ENCODE results near the gene SS18. TPM values are rescaled to one million over a fixed set of nuclear protein-coding genes. Genes with fewer than 3 reads are reported as not detected.

The SS18 gene
- total RNA-seq, 1 donor: 139 TPM

GRCh38 chr18:26008619-26009018 is 81.8 kb downstream of the SS18 start:
- no peak for DNase-seq (ENCODE audit: low read depth)
- TF ChIP-seq, protein P1, sequence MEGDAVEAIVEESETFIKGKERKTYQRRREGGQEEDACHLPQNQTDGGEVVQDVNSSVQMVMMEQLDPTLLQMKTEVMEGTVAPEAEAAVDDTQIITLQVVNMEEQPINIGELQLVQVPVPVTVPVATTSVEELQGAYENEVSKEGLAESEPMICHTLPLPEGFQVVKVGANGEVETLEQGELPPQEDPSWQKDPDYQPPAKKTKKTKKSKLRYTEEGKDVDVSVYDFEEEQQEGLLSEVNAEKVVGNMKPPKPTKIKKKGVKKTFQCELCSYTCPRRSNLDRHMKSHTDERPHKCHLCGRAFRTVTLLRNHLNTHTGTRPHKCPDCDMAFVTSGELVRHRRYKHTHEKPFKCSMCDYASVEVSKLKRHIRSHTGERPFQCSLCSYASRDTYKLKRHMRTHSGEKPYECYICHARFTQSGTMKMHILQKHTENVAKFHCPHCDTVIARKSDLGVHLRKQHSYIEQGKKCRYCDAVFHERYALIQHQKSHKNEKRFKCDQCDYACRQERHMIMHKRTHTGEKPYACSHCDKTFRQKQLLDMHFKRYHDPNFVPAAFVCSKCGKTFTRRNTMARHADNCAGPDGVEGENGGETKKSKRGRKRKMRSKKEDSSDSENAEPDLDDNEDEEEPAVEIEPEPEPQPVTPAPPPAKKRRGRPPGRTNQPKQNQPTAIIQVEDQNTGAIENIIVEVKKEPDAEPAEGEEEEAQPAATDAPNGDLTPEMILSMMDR (IDR thresholded peaks at IDR 0.05; ENCODE audit: insufficient read depth, low read depth, low read length): no peak
- H3K4me3 ChIP-seq (ENCODE audit: low read depth, low read length): no peak overlapping the region

- no peak overlapping the region for H3K4me3 ChIP-seq (ENCODE audit: low read depth, low read length)
- TF ChIP-seq, protein P1 (IDR thresholded peaks at IDR 0.05; ENCODE audit: insufficient read depth, low read depth, low read length): no peak
Measured at GRCh38 chr18:26008096-26008495, 82.3 kb downstream of the SS18 start.

DNA sequence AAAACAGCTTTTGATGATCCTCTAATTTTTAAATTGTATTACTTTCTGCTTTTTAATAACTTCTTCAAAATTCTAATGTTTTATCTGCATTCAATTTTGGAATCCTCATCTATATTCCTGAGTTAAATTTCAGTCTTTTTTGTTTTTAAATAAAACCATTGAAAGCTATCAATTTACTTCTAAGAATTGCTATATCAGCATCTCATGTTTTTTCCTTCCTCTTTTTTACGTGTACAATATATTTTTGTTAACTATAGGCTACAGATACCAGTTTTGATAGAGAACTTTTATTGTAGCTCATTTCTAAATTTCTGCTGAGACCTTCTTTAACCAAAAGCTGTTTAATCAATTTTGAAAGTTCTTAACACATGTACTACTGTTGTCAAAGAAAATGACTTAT is 84.5 kb downstream of the SS18 start:
- TF ChIP-seq, protein P1 (IDR thresholded peaks at IDR 0.05; ENCODE audit: insufficient read depth, low read depth, low read length): no peak
- no peak for DNase-seq (ENCODE audit: low read depth)
- no peak overlapping the region for H3K4me3 ChIP-seq (ENCODE audit: low read depth, low read length)

More at GRCh38 chr18:26008096-26008495, 82.3 kb downstream of the SS18 start:
- no peak for DNase-seq (ENCODE audit: low read depth)

- no peak overlapping the region for H3K4me3 ChIP-seq (ENCODE audit: low read depth, low read length)
- TF ChIP-seq, protein P1 (IDR thresholded peaks at IDR 0.05; ENCODE audit: insufficient read depth, low read depth, low read length): no peak
- no peak for DNase-seq (ENCODE audit: low read depth)
Measured at GRCh38 chr18:26004832-26005231, 85.6 kb downstream of the SS18 start.

DNA sequence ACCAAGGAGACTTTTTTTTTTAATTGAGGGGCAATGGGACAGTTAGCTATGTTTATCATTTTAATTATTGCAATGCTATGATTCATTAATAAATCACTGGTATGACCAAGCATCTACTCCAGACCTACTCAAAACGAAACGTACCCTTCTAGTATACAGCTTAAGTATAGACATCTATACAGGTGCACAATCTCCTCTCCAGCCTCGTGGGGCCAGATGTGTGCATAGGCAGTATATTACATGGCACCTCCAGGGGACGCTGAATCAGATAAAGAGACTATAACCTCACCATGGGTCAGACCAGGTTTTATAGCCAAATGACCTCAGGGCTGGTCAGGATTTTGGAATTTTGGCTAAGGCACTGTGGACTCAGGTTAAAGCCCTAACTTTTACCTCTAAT is 86.6 kb downstream of the SS18 start:
- no peak overlapping the region for H3K4me3 ChIP-seq (ENCODE audit: low read depth, low read length)
- no peak for DNase-seq (ENCODE audit: low read depth)
- TF ChIP-seq, protein P1 (IDR thresholded peaks at IDR 0.05; ENCODE audit: insufficient read depth, low read depth, low read length): no peak

DNA sequence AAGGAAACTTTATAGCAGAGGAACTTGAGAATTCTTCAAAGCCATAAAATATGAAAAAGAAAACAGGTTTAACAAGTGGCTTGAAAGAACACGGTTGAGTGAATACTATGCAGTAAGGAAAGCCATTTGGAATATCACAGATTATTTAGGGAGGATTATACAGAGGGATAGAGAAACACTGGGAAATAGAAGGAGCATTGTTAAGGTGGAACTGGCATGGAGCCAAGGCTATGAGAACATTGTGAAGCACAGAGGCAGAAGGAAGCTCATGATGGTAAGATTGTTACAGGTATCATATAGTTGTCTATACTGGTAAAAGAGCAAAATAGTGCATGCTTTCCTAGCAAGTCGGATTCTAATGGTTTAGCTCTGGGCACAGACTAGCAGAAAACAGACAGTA is 87.1 kb downstream of the SS18 start:
- TF ChIP-seq, protein P1 (IDR thresholded peaks at IDR 0.05; ENCODE audit: insufficient read depth, low read depth, low read length): no peak
- no peak overlapping the region for H3K4me3 ChIP-seq (ENCODE audit: low read depth, low read length)
- no peak for DNase-seq (ENCODE audit: low read depth)

GRCh38 chr18:26002375-26002910 is 88.0 kb downstream of the SS18 start:
- H3K4me3 ChIP-seq (ENCODE audit: low read depth, low read length): no peak overlapping the region
- DNase-seq (ENCODE audit: low read depth): no peak
- TF ChIP-seq, protein P1 (IDR thresholded peaks at IDR 0.05; ENCODE audit: insufficient read depth, low read depth, low read length): no peak

All from fibroblast of villous mesenchyme (primary cell).